Naive thymus-derived CD4-positive, alpha-beta T cell (primary cell): ENCODE measurements around the gene PHF2. TPM values are rescaled to one million over a fixed set of nuclear protein-coding genes. Genes with fewer than 3 reads are reported as not detected.
"Not testable (repeated sequence)": the region's sequence is repeated elsewhere in the genome, so short reads cannot be mapped to it uniquely, and the experiment has no call there.

ENCODE experiments used
- ATAC-seq: fragments of 150-1000 bp; cut with Tn5 transposase; 2 replicates; pipeline ENCODE4 v1.10.0; 2021; ENCODE audit warnings: mild to moderate bottlenecking, moderate library complexity
- CTCF ChIA-PET: fragments of 350-600 bp; sonication (Branson Sonifier 250); formaldehyde crosslinking; loops from one replicate; lab custom pipeline; 2021; ENCODE audit warnings: antibody characterized with exemption; lab: Charles Lee
- POLR2A ChIA-PET: fragments of 350-600 bp; sonication (Branson Sonifier 250); formaldehyde crosslinking; loops from one replicate; lab custom pipeline; 2021; ENCODE audit warnings: antibody characterized with exemption, inconsistent platforms; lab: Charles Lee
- DNase-seq, 9 donors: peaks; one replicate each; pipeline versions ENCODE4 v3.0.0 to v3.0.0-alpha.2; 2020 to 2022; ENCODE audit warnings: mixed read lengths in 1 of 9
- H3K27ac ChIP-seq: one replicate; pipeline ENCODE4 v1.7.0; 2013; ENCODE audit warnings: mild to moderate bottlenecking, low read depth, low read length, moderate library complexity
- H3K27me3 ChIP-seq, 2 donors: one replicate each; pipeline ENCODE4 v1.7.0; 2013; ENCODE audit warnings: low read length in 2 of 2, mild to moderate bottlenecking in 2 of 2, moderate library complexity in 2 of 2; ENCODE audit not compliant: control insufficient read depth in 2 of 2, insufficient read depth in 2 of 2
- H3K36me3 ChIP-seq, 3 experiments: 1 replicate in 2 of 3; 2 replicates in 1 of 3; pipeline ENCODE4 v1.7.0; 2013; ENCODE audit warnings: low read length in 3 of 3, mild to moderate bottlenecking in 3 of 3, moderate library complexity in 1 of 3; ENCODE audit not compliant: insufficient read depth in 3 of 3, control insufficient read depth in 2 of 3
- H3K4me1 ChIP-seq, 2 donors: one replicate each; pipeline ENCODE4 v1.7.0; 2013; ENCODE audit warnings: low read length in 2 of 2, mild to moderate bottlenecking in 2 of 2, moderate library complexity in 1 of 2; ENCODE audit not compliant: control insufficient read depth in 2 of 2, insufficient read depth in 2 of 2
- H3K4me3 ChIP-seq: 2 replicates; pipeline ENCODE4 v1.7.0; 2013; ENCODE audit warnings: mild to moderate bottlenecking, low read length
- H3K9me3 ChIP-seq, 3 experiments: 1 replicate in 2 of 3; 2 replicates in 1 of 3; pipeline ENCODE4 v1.7.0; 2013; ENCODE audit warnings: low read length in 3 of 3; ENCODE audit not compliant: control insufficient read depth in 2 of 3
- H3K27ac Mint-ChIP-seq, 9 donors: one replicate each; pipeline ENCODE4 v1.8.0; 2020 to 2022; ENCODE audit warnings: mixed read lengths in 9 of 9, mild to moderate bottlenecking in 8 of 9, moderate library complexity in 5 of 9, inconsistent platforms in 2 of 9
- H3K27me3 Mint-ChIP-seq, 5 donors: one replicate each; pipeline ENCODE4 v1.8.0; 2021 to 2022; ENCODE audit warnings: mixed read lengths in 5 of 5, mild to moderate bottlenecking in 1 of 5
- H3K36me3 Mint-ChIP-seq, 5 donors: one replicate each; pipeline ENCODE4 v1.8.0; 2020 to 2022; ENCODE audit warnings: mixed read lengths in 5 of 5, mild to moderate bottlenecking in 3 of 5, inconsistent platforms in 1 of 5
- H3K4me1 Mint-ChIP-seq, 7 donors: one replicate each; pipeline ENCODE4 v1.8.0; 2020 to 2022; ENCODE audit warnings: mixed read lengths in 7 of 7, mild to moderate bottlenecking in 3 of 7, inconsistent platforms in 1 of 7
- H3K4me3 Mint-ChIP-seq, 10 donors: one replicate each; pipeline ENCODE4 v1.8.0; 2020 to 2022; ENCODE audit warnings: mild to moderate bottlenecking in 10 of 10, mixed read lengths in 10 of 10, moderate library complexity in 6 of 10, inconsistent platforms in 2 of 10
- H3K9me3 Mint-ChIP-seq, 11 donors: one replicate each; pipeline ENCODE4 v1.8.0; 2020 to 2022; ENCODE audit warnings: mixed read lengths in 11 of 11, mild to moderate bottlenecking in 4 of 11, inconsistent platforms in 1 of 11, moderate library complexity in 1 of 11
- intact Hi-C, 2 donors: fragments of 100-400 bp; cut with micrococcal nuclease; formaldehyde crosslinking; loops; one replicate each; pipeline ENCODE4 v1.15.1; 2023
- polyA plus RNA-seq, 2 donors: library from polyadenylated mRNA; unstranded; fragments of 300-500 nt; fragmentation: Illumina TruSeq; gene quantifications; one replicate each; pipeline ENCODE4 v1.2.3, GENCODE V29; 2021
- total RNA-seq, 6 experiments: library from RNA in 5 of 6; stranded (reverse) in 5 of 6; gene quantifications; 1 replicate in 5 of 6; 2 replicates in 1 of 6; pipeline ENCODE4 v1.2.3 and lab custom pipeline; 2021 to 2026

PHF2 gene
- total and polyA plus RNA-seq, 7 experiments from 2014 or later = 1.0 to 39.3 (median 28.6) TPM

DNA sequence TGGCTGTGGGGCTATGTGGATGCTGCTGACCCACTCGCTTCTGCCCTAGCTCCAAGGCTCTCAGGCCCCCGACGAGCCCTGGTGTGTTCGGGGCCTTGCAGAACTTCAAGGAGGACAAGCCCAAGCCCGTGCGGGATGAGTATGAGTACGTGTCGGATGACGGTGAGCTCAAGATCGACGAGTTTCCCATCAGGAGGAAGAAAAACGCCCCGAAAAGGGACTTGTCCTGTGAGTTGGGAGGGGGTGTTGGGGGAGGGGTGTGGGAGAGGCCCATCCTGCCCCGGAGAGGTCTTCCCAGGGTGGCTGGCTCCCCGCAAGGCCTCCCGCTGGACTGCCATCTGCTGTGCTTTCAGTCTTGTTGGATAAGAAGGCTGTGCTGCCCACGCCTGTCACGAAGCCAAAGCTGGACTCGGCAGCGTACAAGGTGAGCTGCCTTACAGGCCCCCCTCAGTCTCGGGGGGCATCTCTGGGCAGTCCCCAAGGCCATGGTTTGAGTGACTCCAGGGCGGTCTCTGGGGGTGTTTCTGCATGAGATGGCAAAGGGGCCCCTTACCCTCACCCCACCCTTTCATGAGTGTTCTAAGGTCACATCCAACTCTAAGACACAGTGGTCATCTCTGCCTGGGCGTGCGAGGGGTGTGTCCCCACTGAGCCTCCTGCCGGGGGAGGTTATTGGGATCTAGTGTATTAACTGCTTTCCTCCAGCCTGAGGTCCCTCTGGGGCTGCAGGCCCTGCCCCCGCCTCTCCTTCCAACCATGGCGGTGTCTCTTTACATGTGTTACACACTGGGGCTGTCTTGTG is 89.5 kb downstream of the PHF2 start:
- H3K4me3 Mint-ChIP-seq = no peak overlapping the region
- CTCF ChIA-PET = no interaction called here
- Histone ChIP-seq H3K4me1 (no peaks in the 10 kb centered on the region), H3K9me3 (no peaks in the 10 kb centered on the region), H3K4me3 (no peak overlapping the region), H3K27ac (no peak overlapping the region), H3K27me3 (no peaks in the 10 kb centered on the region), H3K36me3 (peaks cover 0 to 70% (median 3%) of the 10 kb centered on the region in 3 experiments)
- H3K27me3 Mint-ChIP-seq = no peaks in the 10 kb centered on the region
- ATAC-seq (no peak), DNase-seq (peak in 2 of 9 donors; percentile 1 to 12)
- H3K27ac Mint-ChIP-seq = no peak overlapping the region
- H3K4me1 Mint-ChIP-seq = peaks cover 0 to 8% (median 0%) of the 10 kb centered on the region in 7 donors
- POLR2A ChIA-PET = no interaction called here
- peaks cover 0 to 3% (median 0%) of the 10 kb centered on the region in 11 donors for H3K9me3 Mint-ChIP-seq
- H3K36me3 Mint-ChIP-seq = peaks cover 0 to 20% (median 3%) of the 10 kb centered on the region in 5 donors
- intact Hi-C loops = no loop called here

DNA sequence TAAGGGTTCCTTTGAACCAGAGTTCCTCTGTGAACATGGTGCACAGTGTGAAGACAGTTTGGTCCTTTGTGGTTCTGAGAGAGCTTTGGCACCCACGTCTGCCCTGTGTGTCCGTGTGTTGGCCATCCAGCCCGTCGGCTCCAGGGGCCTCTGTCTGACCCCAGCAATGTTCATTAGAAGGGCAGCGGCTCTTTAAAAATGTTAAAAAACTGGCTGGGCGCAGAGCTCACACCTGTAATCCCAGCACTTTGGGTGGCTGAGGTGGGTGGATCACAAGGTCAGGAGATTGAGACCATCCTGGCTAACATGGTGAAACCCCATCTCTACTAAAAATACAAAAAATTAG is 90.0 kb downstream of the PHF2 start:
- H3K27ac Mint-ChIP-seq, H3K27me3 ChIP-seq, H3K27me3 Mint-ChIP-seq, H3K4me3 ChIP-seq, POLR2A ChIA-PET, intact Hi-C loops, ATAC-seq, H3K4me1 ChIP-seq, H3K9me3 ChIP-seq, CTCF ChIA-PET, H3K9me3 Mint-ChIP-seq, H3K27ac ChIP-seq, H3K4me3 Mint-ChIP-seq: not testable (repeated sequence)
- H3K36me3 Mint-ChIP-seq = peaks cover 0 to 20% (median 4%) of the 10 kb centered on the region in 5 donors
- H3K36me3 ChIP-seq = peaks cover 0 to 67% (median 3%) of the 10 kb centered on the region in 3 experiments
- H3K4me1 Mint-ChIP-seq = peaks cover 0 to 11% (median 0%) of the 10 kb centered on the region in 7 donors
- peak in 1 of 9 donors; percentile 2 for DNase-seq

DNA sequence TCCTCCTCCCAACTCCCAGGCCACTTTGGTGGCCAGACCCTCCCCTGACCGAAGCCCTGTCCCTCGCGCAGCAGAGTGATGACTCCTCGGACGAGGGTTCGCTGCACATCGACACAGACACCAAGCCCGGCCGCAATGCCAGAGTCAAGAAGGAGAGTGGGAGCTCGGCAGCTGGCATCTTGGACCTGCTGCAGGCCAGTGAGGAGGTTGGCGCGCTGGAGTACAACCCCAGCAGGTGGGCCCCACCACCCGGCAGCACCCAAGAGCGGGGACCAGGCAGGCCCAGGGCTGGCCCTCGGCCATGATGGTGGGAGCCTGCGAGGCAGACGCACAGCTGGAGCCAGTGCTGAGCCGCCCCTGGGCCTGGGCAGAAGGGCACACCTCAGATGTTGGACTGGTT is 90.6 kb downstream of the PHF2 start:
- no peaks in the 10 kb centered on the region for H3K9me3 ChIP-seq
- no peaks in the 10 kb centered on the region for H3K27me3 ChIP-seq
- Mint-ChIP-seq H3K27me3 (no peaks in the 10 kb centered on the region), H3K4me1 (peaks cover 0 to 11% (median 0%) of the 10 kb centered on the region in 7 donors), H3K36me3 (peaks cover 0 to 20% (median 4%) of the 10 kb centered on the region in 5 donors), H3K27ac (no peak overlapping the region), H3K4me3 (no peak overlapping the region), H3K9me3 (peaks cover 0 to 9% (median 0%) of the 10 kb centered on the region in 11 donors)
- peak in 1 of 9 donors; percentile 1 for DNase-seq
- H3K4me1 ChIP-seq = no peaks in the 10 kb centered on the region
- POLR2A ChIA-PET = no interaction called here
- no peak overlapping the region for H3K4me3 ChIP-seq
- peaks cover 0 to 61% (median 3%) of the 10 kb centered on the region in 3 experiments for H3K36me3 ChIP-seq
- intact Hi-C loops = no loop called here
- no peak for ATAC-seq
- H3K27ac ChIP-seq = no peak overlapping the region
- CTCF ChIA-PET = no interaction called here

DNA sequence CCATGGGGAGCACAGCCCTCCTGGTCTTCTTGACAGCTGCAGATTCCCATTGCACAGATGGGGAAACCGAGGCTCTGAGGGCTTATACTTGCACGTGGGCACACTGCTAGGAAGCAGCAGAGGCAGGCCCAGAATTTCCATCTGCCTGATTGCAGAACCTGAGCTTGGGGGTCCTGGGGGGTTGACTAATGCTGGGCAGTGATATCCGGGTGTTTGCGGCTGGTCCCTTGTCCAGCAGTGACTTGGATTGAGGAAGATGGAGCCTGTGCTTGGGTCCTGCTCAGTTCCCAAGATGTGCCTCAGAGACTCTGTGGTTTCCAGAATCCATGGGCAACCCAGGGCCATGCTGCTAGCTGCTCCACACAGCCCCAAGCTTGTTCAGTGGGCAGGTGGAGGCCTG is 91.2 kb downstream of the PHF2 start:
- ChIA-PET POLR2A (no interaction called here), CTCF (no interaction called here)
- peak in 1 of 9 donors; percentile 1 for DNase-seq
- no peaks in the 10 kb centered on the region for H3K9me3 ChIP-seq
- no peak overlapping the region for H3K4me3 Mint-ChIP-seq
- ATAC-seq = no peak
- H3K36me3 ChIP-seq = peaks cover 0 to 57% (median 3%) of the 10 kb centered on the region in 3 experiments
- H3K36me3 Mint-ChIP-seq = peaks cover 0 to 20% (median 8%) of the 10 kb centered on the region in 5 donors
- no peaks in the 10 kb centered on the region for H3K4me1 ChIP-seq
- H3K9me3 Mint-ChIP-seq = peaks cover 0 to 9% (median 0%) of the 10 kb centered on the region in 11 donors
- H3K4me1 Mint-ChIP-seq = peaks cover 0 to 11% (median 0%) of the 10 kb centered on the region in 7 donors
- H3K27me3 Mint-ChIP-seq = no peaks in the 10 kb centered on the region
- no peaks in the 10 kb centered on the region for H3K27me3 ChIP-seq
- H3K27ac Mint-ChIP-seq = peak overlapping the region in 1 of 9 donors; percentile 49
- H3K4me3 ChIP-seq = no peak overlapping the region
- H3K27ac ChIP-seq = no peak overlapping the region
- intact Hi-C loops = no loop called here

DNA sequence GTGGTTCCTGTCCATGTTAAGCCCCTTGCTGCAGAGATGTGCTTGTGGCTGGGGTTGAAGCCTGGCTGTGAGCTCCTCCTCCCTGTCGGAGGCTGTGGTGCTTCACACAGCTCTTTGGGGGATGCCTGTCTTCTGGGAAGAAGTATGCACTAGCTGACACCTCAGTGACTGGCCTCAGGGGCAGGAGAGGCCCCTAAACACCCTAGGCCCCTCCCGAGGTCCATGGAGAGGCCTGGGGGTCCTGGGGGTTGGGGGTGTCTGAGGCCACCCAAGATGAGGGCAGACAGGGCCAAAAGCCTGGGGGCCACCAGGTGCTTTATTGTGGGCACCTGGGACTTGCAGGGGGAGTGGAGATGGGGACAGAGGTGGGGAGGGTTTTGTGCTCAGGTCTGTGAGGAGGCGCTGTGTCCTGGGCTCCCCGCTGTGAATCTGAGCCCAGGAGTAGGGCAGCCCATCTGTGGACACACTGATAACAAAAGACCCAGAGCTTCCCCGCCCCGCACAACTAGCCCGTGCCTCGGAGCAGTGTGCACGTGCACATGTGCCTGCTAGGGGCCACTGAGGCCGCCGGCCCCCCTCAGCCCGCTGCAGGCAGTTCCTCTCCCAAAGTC is 92.0 kb downstream of the PHF2 start:
- H3K27ac Mint-ChIP-seq = peak overlapping the region in 1 of 9 donors; percentile 65
- peaks cover 0 to 11% (median 0%) of the 10 kb centered on the region in 7 donors for H3K4me1 Mint-ChIP-seq
- ATAC-seq (no peak), DNase-seq (peak in 1 of 9 donors; percentile 16)
- ChIA-PET POLR2A (no interaction called here), CTCF (no interaction called here)
- no peak overlapping the region for H3K4me3 ChIP-seq
- peaks cover 0 to 9% (median 0%) of the 10 kb centered on the region in 11 donors for H3K9me3 Mint-ChIP-seq
- peaks cover 0 to 57% (median 2%) of the 10 kb centered on the region in 3 experiments for H3K36me3 ChIP-seq
- H3K27me3 ChIP-seq = no peaks in the 10 kb centered on the region
- H3K36me3 Mint-ChIP-seq = peaks cover 0 to 27% (median 10%) of the 10 kb centered on the region in 5 donors
- no peaks in the 10 kb centered on the region for H3K4me1 ChIP-seq
- H3K27me3 Mint-ChIP-seq = no peaks in the 10 kb centered on the region
- intact Hi-C loops = no loop called here
- no peak overlapping the region for H3K27ac ChIP-seq
- no peak overlapping the region for H3K4me3 Mint-ChIP-seq
- no peaks in the 10 kb centered on the region for H3K9me3 ChIP-seq

DNA sequence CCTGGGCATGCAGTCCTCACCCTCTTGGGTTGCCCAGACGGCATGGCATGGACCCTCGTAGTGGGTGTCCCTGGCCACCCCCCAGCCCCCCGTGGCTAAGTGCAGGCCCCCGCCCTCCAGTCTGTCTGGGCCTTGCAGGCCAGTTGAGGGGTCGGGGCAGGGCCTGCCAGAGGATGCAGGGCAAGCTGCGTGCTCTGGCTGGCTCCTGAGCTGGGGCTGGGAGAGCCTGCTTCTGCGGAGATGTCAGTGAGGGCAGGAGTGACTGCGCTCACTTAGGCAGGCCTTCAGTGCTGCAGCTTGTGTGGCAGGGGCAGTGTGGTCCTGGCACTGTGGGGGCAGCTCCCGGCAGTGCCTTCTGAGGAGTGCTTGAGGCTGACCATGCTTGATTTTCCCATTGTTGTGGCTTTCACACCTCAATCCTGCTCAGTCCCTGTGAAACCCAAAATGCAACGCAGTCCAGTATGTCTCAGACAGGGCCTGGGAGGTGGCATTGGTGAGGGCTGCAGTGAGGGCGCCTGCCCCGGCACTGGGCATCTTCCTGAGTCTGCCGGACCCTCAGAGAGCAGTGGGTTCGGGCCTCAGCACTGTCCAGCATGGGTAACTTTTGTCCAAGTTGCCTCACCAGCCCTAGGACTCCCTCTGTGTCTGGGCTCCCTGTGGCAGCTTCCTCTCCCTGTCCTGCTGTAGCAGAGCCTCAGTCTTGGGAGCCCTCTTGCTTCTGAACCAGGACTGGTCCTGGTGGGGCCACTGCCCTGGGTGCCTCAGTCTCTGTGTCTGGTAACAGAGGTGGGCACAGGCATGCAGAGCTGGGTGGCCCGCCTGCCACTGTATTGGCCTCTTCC is 93.0 kb downstream of the PHF2 start:
- Histone ChIP-seq H3K27ac (no peak overlapping the region), H3K4me1 (no peaks in the 10 kb centered on the region), H3K36me3 (peaks cover 0 to 57% (median 0%) of the 10 kb centered on the region in 3 experiments), H3K27me3 (no peaks in the 10 kb centered on the region), H3K4me3 (no peak overlapping the region), H3K9me3 (no peaks in the 10 kb centered on the region)
- Mint-ChIP-seq H3K9me3 (peaks cover 0 to 9% (median 0%) of the 10 kb centered on the region in 11 donors), H3K27me3 (no peaks in the 10 kb centered on the region), H3K27ac (peak overlapping the region in 1 of 9 donors; percentile 53), H3K36me3 (peaks cover 0 to 35% (median 13%) of the 10 kb centered on the region in 5 donors), H3K4me3 (no peak overlapping the region), H3K4me1 (peaks cover 0 to 11% (median 0%) of the 10 kb centered on the region in 7 donors)
- ATAC-seq = peak; percentile 25
- POLR2A ChIA-PET = no interaction called here
- CTCF ChIA-PET = no interaction called here
- peak in 3 of 9 donors; percentile 1 to 19 (median 4) for DNase-seq
- intact Hi-C loops = no loop called here
